ENCODE measurements around the gene SKA3.

- TF ChIP-seq POLR2A (IDR thresholded peaks at IDR 0.05) (no peak), CTCF (IDR thresholded peaks at IDR 0.05) (no peak)
These were observed 11.7 kb downstream of the SKA3 start for GRCh38 chr13:21164631-21165030.
